ENCODE results near the gene HLA-A.

- TF ChIP-seq POLR2AphosphoS5 (IDR thresholded peaks at IDR 0.05; ENCODE audit: insufficient read depth in 1 of 2, low read depth in 1 of 2) = no peak
- no peak for TF ChIP-seq CTCF (IDR thresholded peaks at IDR 0.05)
Observed at GRCh38 chr6:29984992-29985391, 42.7 kb downstream of the HLA-A start.
